GM12878 (cell line): Measurements from ENCODE around the gene RTL3. TPM values are rescaled to one million over a fixed set of nuclear protein-coding genes. Genes with fewer than 3 reads are reported as not detected.

Source experiments
- ATAC-seq: fragments of 200-7000 bp; cut with Tn5 transposase; 3 replicates; pipeline ENCODE4 v1.9.1; 2020; ENCODE audit warnings: mild to moderate bottlenecking, moderate library complexity
- BruUV-seq: library from RNA; stranded (reverse); fragments of 400-500 nt; replicated peaks from 2 replicates; lab custom pipeline; 2021; lab: Mats Ljungman, UMichigan
- CTCF ChIA-PET: fragments of 300-600 bp; sonication (Branson Sonifier 250); formaldehyde crosslinking; extraction: SDS; loops from one replicate; lab custom pipeline; 2021; ENCODE audit warnings: inconsistent platforms; lab: Yijun Ruan, JAX
- POLR2A ChIA-PET: fragments of 350-600 bp; formaldehyde crosslinking; extraction: SDS; loops from one replicate; lab custom pipeline; 2021; ENCODE audit warnings: inconsistent platforms; lab: Charles Lee
- RAD21 ChIA-PET: fragments of 300-600 bp; sonication (Branson Sonifier 250); formaldehyde crosslinking; loops from one replicate; lab custom pipeline; 2023; ENCODE audit warnings: antibody characterized with exemption; ENCODE audit not compliant: unreplicated experiment; lab: Charles Lee
- SMC1A ChIA-PET: fragments of 300-600 bp; sonication (Branson Sonifier 250); formaldehyde crosslinking; loops from one replicate; lab custom pipeline; 2023; ENCODE audit not compliant: unreplicated experiment, uncharacterized antibody; lab: Charles Lee
- DNase-seq: peaks from one replicate; pipeline ENCODE4 v3.0.0-alpha.2; 2011; ENCODE audit warnings: low read depth, low spot score
- FAIRE-seq: peaks from 3 replicates; lab custom pipeline; 2011; peaks lifted over from hg19 to GRCh38; lab: Jason Lieb, UNC
- H2AFZ ChIP-seq: 2 replicates; pipeline ENCODE4 v1.6.0; 2011; ENCODE audit warnings: low read depth, low read length, control low read depth; ENCODE audit not compliant: control insufficient read depth
- H3K27ac ChIP-seq: 2 replicates; pipeline ENCODE4 v1.5.1; 2011; ENCODE audit warnings: control low read depth; ENCODE audit not compliant: control insufficient read depth, insufficient read depth
- H3K27me3 ChIP-seq, 2 experiments: replicated peaks in 1 of 2; 2 replicates each; pipeline versions ENCODE4 v1.6.0 to v1.6.1; 2011; ENCODE audit warnings: low read length in 1 of 2; ENCODE audit not compliant: control insufficient read depth in 2 of 2, insufficient read depth in 2 of 2
- H3K36me3 ChIP-seq, 2 experiments: 2 replicates each; pipeline ENCODE4 v1.5.1; 2011; ENCODE audit warnings: low read length in 1 of 2; ENCODE audit not compliant: control insufficient read depth in 2 of 2, insufficient read depth in 2 of 2
- H3K4me1 ChIP-seq: 2 replicates; pipeline ENCODE4 v1.6.1; 2011; ENCODE audit warnings: mild to moderate bottlenecking, low read length, moderate library complexity, mixed read lengths; ENCODE audit not compliant: control insufficient read depth, insufficient read depth
- H3K4me2 ChIP-seq: 2 replicates; pipeline ENCODE4 v1.6.0; 2011; ENCODE audit warnings: control low read depth; ENCODE audit not compliant: control insufficient read depth, insufficient read depth
- H3K4me3 ChIP-seq: fragments of 200-600 bp; sonication (generic); 2 replicates; pipeline ENCODE4 v1.5.1; 2016
- H3K79me2 ChIP-seq: 2 replicates; pipeline ENCODE4 v1.6.0; 2011; ENCODE audit warnings: low read length; ENCODE audit not compliant: control insufficient read depth, insufficient read depth
- H3K9ac ChIP-seq: 2 replicates; pipeline ENCODE4 v1.8.0; 2011; ENCODE audit warnings: low read length, control low read depth, mixed read lengths; ENCODE audit not compliant: control insufficient read depth, insufficient read depth
- H3K9me3 ChIP-seq: replicated peaks from 3 replicates; pipeline ENCODE4 v1.5.1; 2011; ENCODE audit warnings: mild to moderate bottlenecking, low read length; ENCODE audit not compliant: control insufficient read depth, insufficient read depth
- H4K20me1 ChIP-seq: 2 replicates; pipeline ENCODE4 v1.6.0; 2011; ENCODE audit not compliant: control insufficient read depth, insufficient read depth
- ATF7 ChIP-seq: fragments of 450-650 bp; IDR thresholded peaks from 2 replicates; pipeline ENCODE4 v1.6.1; 2016; ENCODE audit warnings: low read depth, mild to moderate bottlenecking
- BCL11A ChIP-seq: IDR thresholded peaks from 2 replicates; pipeline ENCODE4 v1.6.1; 2011; ENCODE audit warnings: low read depth, low read length
- CREM ChIP-seq: IDR thresholded peaks from 2 replicates; pipeline ENCODE4 v1.6.1; 2014; ENCODE audit warnings: antibody characterized with exemption, low read depth
- GABPA ChIP-seq: IDR thresholded peaks from 2 replicates; pipeline ENCODE4 v1.6.1; 2014; ENCODE audit warnings: antibody characterized with exemption, low read depth, mild to moderate bottlenecking, inconsistent platforms
- HDAC2 ChIP-seq: fragments of 200-600 bp; sonication (generic); IDR thresholded peaks from 2 replicates; pipeline ENCODE4 v1.6.1; 2017
- IRF4 ChIP-seq: IDR thresholded peaks from 2 replicates; pipeline ENCODE4 v1.6.1; 2011; ENCODE audit warnings: low read depth, low read length
- KAT2A ChIP-seq: conservative IDR thresholded peaks from 2 replicates; pipeline ENCODE4 v1.6.1; 2011; ENCODE audit warnings: low read depth, low read length; ENCODE audit not compliant: control insufficient read depth
- NFXL1 ChIP-seq: fragments of 450-650 bp; IDR thresholded peaks from 2 replicates; pipeline ENCODE4 v1.6.1; 2017; ENCODE audit warnings: antibody characterized with exemption, mild to moderate bottlenecking, borderline replicate concordance
- RAD21 ChIP-seq: IDR thresholded peaks from 2 replicates; pipeline ENCODE4 v1.6.1; 2011; ENCODE audit warnings: mild to moderate bottlenecking, low read depth, low read length, moderate library complexity; ENCODE audit not compliant: insufficient read depth
- RELA ChIP-seq: fragments of 450-650 bp; IDR thresholded peaks from 2 replicates; pipeline ENCODE4 v1.8.0; 2014; ENCODE audit warnings: borderline replicate concordance; ENCODE audit not compliant: partially characterized antibody
- SREBF2 ChIP-seq: IDR thresholded peaks from 2 replicates; pipeline ENCODE4 v1.6.1; 2012; ENCODE audit warnings: mild to moderate bottlenecking, low read length
- STAT3 ChIP-seq: IDR thresholded peaks from 2 replicates; pipeline ENCODE4 v1.6.1; 2011; ENCODE audit warnings: low read depth, low read length, improper control_type of control experiment
- TCF7 ChIP-seq: IDR thresholded peaks from 2 replicates; pipeline ENCODE4 v1.6.1; 2014; ENCODE audit warnings: antibody characterized with exemption, borderline replicate concordance
- ZNF622 ChIP-seq: fragments of 450-650 bp; IDR thresholded peaks from 2 replicates; pipeline ENCODE4 v1.6.1; 2017; ENCODE audit warnings: mild to moderate bottlenecking, inconsistent platforms
- WGBS: methylation state at CpG from one replicate; pipeline ENCODE4 v1.1.6; 2016; ENCODE audit warnings: low lambda C conversion rate; ENCODE audit not compliant: insufficient replicate concordance, insufficient coverage; ENCODE audit errors: missing lambda C conversion rate; 5-methylcytosine and 5-hydroxymethylcytosine counted together
- in situ Hi-C: fragments of 300-500 bp; cut with MboI; formaldehyde crosslinking; loops from 9 replicates; pipeline ENCODE4 v1.14.3; 2018; ENCODE audit warnings: mixed read lengths
- intact Hi-C: fragments of 100-400 bp; cut with micrococcal nuclease; formaldehyde crosslinking; loops from one replicate; pipeline ENCODE4 v1.14.2; 2022; ENCODE audit not compliant: unreplicated experiment
- polyA plus RNA-seq, 11 experiments: library from polyadenylated mRNA; depleted of rRNA in 4 of 11; unstranded in 6 of 11; stranded (reverse) in 5 of 11; fragments of >200 nt; fragmentation: Nextera tagmentation in 4 of 11; fragmentation: Illumina TruSeq in 1 of 11; extraction: Ambion mirVana in 4 of 11; extraction: Trizol in 1 of 11; gene quantifications; 1 replicate in 1 of 11; 2 replicates in 10 of 11; pipeline versions ENCODE4 v1.2.1 to v1.2.3, GENCODE V29; 2011 to 2016; ENCODE audit warnings: inconsistent platforms in 2 of 11, missing spikeins in 2 of 11, low read depth in 1 of 11
- total RNA-seq, 4 experiments: library from RNA; depleted of rRNA in 3 of 4; stranded (reverse); fragments of >200 nt in 3 of 4; fragmentation: Illumina TruSeq in 1 of 4; extraction: Trizol in 1 of 4; gene quantifications; 2 replicates each; pipeline versions ENCODE4 v1.2.1 to v1.2.3, GENCODE V29; 2013 to 2021
- TF ChIP-seq, protein P1 (sequence below): fragments of 450-650 bp; IDR thresholded peaks from 2 replicates; pipeline ENCODE4 v1.6.1; 2016; ENCODE audit warnings: mild to moderate bottlenecking, moderate library complexity, borderline replicate concordance
- TF ChIP-seq, protein P2 (sequence below): IDR thresholded peaks from 2 replicates; pipeline ENCODE4 v1.6.1; 2012; ENCODE audit warnings: low read depth, low read length, improper control_type of control experiment

RTL3 gene
- total and polyA plus RNA-seq, 10 of the 15 experiments (the other 5 are each of a cell fraction or from before 2014, with no cell fraction given): 0.09 to 1.5 (median 0.27) TPM; not detected in 1

DNA sequence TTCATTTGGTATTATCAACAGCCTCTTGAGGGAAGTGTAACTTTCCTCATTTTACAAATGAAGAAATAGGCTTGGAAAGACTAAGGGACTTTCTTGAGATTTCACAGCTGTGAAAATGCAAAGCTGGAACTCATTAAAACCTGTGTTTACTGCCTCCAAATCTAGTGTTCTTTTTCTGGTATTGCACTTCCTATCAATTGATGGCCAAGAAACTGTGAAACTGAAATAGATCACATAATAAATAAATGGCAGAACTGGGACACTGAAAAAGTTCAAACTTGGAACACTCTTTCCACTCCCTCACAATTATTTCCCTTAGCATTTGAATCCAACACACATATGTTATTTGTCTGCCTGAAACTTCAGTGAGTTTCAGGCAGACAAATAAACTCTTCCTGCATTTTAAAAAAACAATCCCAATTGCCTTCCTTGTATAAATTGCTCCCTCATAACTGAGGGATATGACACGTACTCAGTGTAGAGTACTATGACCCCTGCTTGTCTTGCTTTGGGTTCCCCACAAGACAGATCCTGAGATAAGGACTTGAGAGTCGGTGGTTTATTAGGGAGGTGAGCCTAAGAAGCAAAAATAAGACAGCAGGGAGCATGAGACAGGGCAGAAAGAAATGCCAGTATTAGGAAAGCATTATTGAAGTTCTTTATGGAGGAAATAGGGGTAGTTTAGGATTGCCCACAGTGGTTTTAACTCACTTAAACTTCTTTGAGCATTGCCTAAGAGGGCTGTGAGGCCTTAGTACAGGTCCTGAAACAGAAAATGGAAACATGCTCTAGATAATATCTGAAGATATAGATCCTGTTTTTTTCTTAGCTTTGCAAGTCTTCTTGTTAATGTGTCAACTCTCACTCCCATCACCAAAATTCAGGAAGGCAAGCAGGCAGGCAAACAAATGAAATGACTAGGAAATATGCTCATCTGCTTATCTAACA, 33.9 kb downstream of the RTL3 start:
- no peak for DNase-seq
- no peak overlapping the region for H3K9ac ChIP-seq
- H3K4me1 ChIP-seq: no peaks in the 10 kb centered on the region
- FAIRE-seq: no peak
- no TSS peak for BruUV-seq
- peak overlapping the region; percentile 43; the same call in 1 of the 2 replicates for H3K4me2 ChIP-seq
- no peaks in the 10 kb centered on the region; a peak in 1 of 4 replicates for H3K27me3 ChIP-seq
- no peak overlapping the region for H3K4me3 ChIP-seq
- H4K20me1 ChIP-seq: no peaks in the 10 kb centered on the region
- no peaks in the 10 kb centered on the region; the same call in 2 of the 3 replicates for H3K9me3 ChIP-seq
- TF ChIP-seq IRF4: no peak
- TF ChIP-seq, protein P1, sequence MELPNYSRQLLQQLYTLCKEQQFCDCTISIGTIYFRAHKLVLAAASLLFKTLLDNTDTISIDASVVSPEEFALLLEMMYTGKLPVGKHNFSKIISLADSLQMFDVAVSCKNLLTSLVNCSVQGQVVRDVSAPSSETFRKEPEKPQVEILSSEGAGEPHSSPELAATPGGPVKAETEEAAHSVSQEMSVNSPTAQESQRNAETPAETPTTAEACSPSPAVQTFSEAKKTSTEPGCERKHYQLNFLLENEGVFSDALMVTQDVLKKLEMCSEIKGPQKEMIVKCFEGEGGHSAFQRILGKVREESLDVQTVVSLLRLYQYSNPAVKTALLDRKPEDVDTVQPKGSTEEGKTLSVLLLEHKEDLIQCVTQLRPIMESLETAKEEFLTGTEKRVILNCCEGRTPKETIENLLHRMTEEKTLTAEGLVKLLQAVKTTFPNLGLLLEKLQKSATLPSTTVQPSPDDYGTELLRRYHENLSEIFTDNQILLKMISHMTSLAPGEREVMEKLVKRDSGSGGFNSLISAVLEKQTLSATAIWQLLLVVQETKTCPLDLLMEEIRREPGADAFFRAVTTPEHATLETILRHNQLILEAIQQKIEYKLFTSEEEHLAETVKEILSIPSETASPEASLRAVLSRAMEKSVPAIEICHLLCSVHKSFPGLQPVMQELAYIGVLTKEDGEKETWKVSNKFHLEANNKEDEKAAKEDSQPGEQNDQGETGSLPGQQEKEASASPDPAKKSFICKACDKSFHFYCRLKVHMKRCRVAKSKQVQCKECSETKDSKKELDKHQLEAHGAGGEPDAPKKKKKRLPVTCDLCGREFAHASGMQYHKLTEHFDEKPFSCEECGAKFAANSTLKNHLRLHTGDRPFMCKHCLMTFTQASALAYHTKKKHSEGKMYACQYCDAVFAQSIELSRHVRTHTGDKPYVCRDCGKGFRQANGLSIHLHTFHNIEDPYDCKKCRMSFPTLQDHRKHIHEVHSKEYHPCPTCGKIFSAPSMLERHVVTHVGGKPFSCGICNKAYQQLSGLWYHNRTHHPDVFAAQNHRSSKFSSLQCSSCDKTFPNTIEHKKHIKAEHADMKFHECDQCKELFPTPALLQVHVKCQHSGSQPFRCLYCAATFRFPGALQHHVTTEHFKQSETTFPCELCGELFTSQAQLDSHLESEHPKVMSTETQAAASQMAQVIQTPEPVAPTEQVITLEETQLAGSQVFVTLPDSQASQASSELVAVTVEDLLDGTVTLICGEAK: no peak
- no peak for TF ChIP-seq KAT2A
- no peak for TF ChIP-seq CREM
- TF ChIP-seq ATF7: no peak
- TF ChIP-seq, protein P2, sequence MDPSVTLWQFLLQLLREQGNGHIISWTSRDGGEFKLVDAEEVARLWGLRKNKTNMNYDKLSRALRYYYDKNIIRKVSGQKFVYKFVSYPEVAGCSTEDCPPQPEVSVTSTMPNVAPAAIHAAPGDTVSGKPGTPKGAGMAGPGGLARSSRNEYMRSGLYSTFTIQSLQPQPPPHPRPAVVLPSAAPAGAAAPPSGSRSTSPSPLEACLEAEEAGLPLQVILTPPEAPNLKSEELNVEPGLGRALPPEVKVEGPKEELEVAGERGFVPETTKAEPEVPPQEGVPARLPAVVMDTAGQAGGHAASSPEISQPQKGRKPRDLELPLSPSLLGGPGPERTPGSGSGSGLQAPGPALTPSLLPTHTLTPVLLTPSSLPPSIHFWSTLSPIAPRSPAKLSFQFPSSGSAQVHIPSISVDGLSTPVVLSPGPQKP: no peak
- no peak for TF ChIP-seq STAT3
- no peak for TF ChIP-seq GABPA
- TF ChIP-seq TCF7: no peak
- no peak for TF ChIP-seq HDAC2
- TF ChIP-seq NFXL1: no peak
- no peak for TF ChIP-seq RAD21
- TF ChIP-seq BCL11A: no peak
- no peak for TF ChIP-seq ZNF622
- TF ChIP-seq RELA: no peak
- TF ChIP-seq SREBF2: no peak
- ChIA-PET CTCF (interaction anchor here (0.6 kb wide), 1 partner anchor 509 kb away, joined by 3 read pairs; no protein-coding TSS in a partner anchor), RAD21 (interaction anchor here (1.0 kb wide), 1 partner anchor 25 kb away, joined by 4 read pairs; no protein-coding TSS in a partner anchor), POLR2A (no interaction called here), SMC1A (interaction anchor here (1.0 kb wide), 1 partner anchor 25 kb away, joined by 3 read pairs; no protein-coding TSS in a partner anchor)
- intact Hi-C loops: no loop called here
- ATAC-seq: peak; percentile 50
- H2AFZ ChIP-seq: no peak overlapping the region; the same call in 1 of the 2 replicates
- no peaks in the 10 kb centered on the region for H3K79me2 ChIP-seq
- H3K27ac ChIP-seq: no peak overlapping the region
- H3K36me3 ChIP-seq: no peaks in the 10 kb centered on the region
- in situ Hi-C loops: no loop called here
- 19% methylated on average over 2 of the region's 2 CpGs for WGBS
